ENCODE data around the gene CDYL. TPM values are rescaled to one million over a fixed set of nuclear protein-coding genes. Genes with fewer than 3 reads are reported as not detected.
"Not testable (repeated sequence)": the region's sequence is repeated elsewhere in the genome, so short reads cannot be mapped to it uniquely, and the experiment has no call there.

Gene CDYL
- total RNA-seq, 3 donors from 2014 or later (not counting 1 experiment from before 2014, with no cell fraction given), result 81.3 to 101 (median 83.8) TPM

- no peak for TF ChIP-seq CTCF (IDR thresholded peaks at IDR 0.05)
- H3K4me3 ChIP-seq (ENCODE audit: low read length), result no peak overlapping the region
- H3K4me1 ChIP-seq (ENCODE audit: control insufficient read depth, insufficient read depth, low read length), result peaks cover 5% of the 10 kb centered on the region
- H3K27me3 ChIP-seq (ENCODE audit: control insufficient read depth, insufficient read depth, low read length), result no peaks in the 10 kb centered on the region
- no peaks in the 10 kb centered on the region for H3K9me3 ChIP-seq (ENCODE audit: control insufficient read depth, insufficient read depth, low read length)
- Mint-ChIP-seq H3K4me3 (no peak overlapping the region), H3K27ac (peak overlapping the region; percentile 5 to 25), H3K4me1 (peaks cover 53 to 66% of the 10 kb centered on the region in 2 donors), H3K36me3 (peaks cover 19% of the 10 kb centered on the region), H3K9me3 (peaks cover 0 to 19% of the 10 kb centered on the region in 2 donors), H3K27me3 (ENCODE audit: low read depth in 2 of 2) (no peaks in the 10 kb centered on the region)
- DNase-seq (no peak), ATAC-seq (no peak)
- H3K36me3 ChIP-seq (ENCODE audit: control insufficient read depth, insufficient read depth, low read length), result no peaks in the 10 kb centered on the region
- H3K27ac ChIP-seq (ENCODE audit: low read length), result no peak overlapping the region
- intact Hi-C loops (cut with micrococcal nuclease), result no loop called here
- WGBS (ENCODE audit: insufficient coverage), result 87% methylated on average over 2 of the region's 3 CpGs
Measured at GRCh38 chr6:4864519-4864918, 88.3 kb downstream of the CDYL start.

GRCh38 chr6:4865006-4865405 is 88.8 kb downstream of the CDYL start:
- ATAC-seq, result not testable (repeated sequence)

GRCh38 chr6:4870821-4871494 is 94.8 kb downstream of the CDYL start:
- no peak overlapping the region for H3K27ac ChIP-seq (ENCODE audit: low read length)
- peaks cover 15% of the 10 kb centered on the region for H3K4me1 ChIP-seq (ENCODE audit: control insufficient read depth, insufficient read depth, low read length)
- no peak for TF ChIP-seq CTCF (IDR thresholded peaks at IDR 0.05)
- ATAC-seq, result no peak
- Mint-ChIP-seq H3K9me3 (peaks cover 0 to 14% of the 10 kb centered on the region in 2 donors), H3K4me1 (peaks cover 49 to 72% of the 10 kb centered on the region in 2 donors), H3K4me3 (no peak overlapping the region), H3K27me3 (ENCODE audit: low read depth in 2 of 2) (no peaks in the 10 kb centered on the region), H3K36me3 (peaks cover 11% of the 10 kb centered on the region), H3K27ac (peak overlapping the region in 1 of 2 donors; percentile 32)
- intact Hi-C loops (cut with micrococcal nuclease), result no loop called here
- no peak for DNase-seq
- H3K27me3 ChIP-seq (ENCODE audit: control insufficient read depth, insufficient read depth, low read length), result no peaks in the 10 kb centered on the region
- no peaks in the 10 kb centered on the region for H3K36me3 ChIP-seq (ENCODE audit: control insufficient read depth, insufficient read depth, low read length)
- no peak overlapping the region for H3K4me3 ChIP-seq (ENCODE audit: low read length)
- no peaks in the 10 kb centered on the region for H3K9me3 ChIP-seq (ENCODE audit: control insufficient read depth, insufficient read depth, low read length)
- WGBS (ENCODE audit: insufficient coverage), result no CpG with 5 or more reads among the region's 3 CpGs

More at GRCh38 chr6:4865006-4865405, 88.8 kb downstream of the CDYL start:
- H3K4me1 Mint-ChIP-seq, result peaks cover 53 to 64% of the 10 kb centered on the region in 2 donors
- H3K27me3 ChIP-seq (ENCODE audit: control insufficient read depth, insufficient read depth, low read length); H3K4me3 ChIP-seq (ENCODE audit: low read length); H3K4me3 Mint-ChIP-seq; H3K27ac ChIP-seq (ENCODE audit: low read length); H3K9me3 ChIP-seq (ENCODE audit: control insufficient read depth, insufficient read depth, low read length); intact Hi-C loops (cut with micrococcal nuclease); DNase-seq; H3K27me3 Mint-ChIP-seq (ENCODE audit: low read depth in 2 of 2); H3K4me1 ChIP-seq (ENCODE audit: control insufficient read depth, insufficient read depth, low read length); H3K36me3 ChIP-seq (ENCODE audit: control insufficient read depth, insufficient read depth, low read length): not testable (repeated sequence)
- peaks cover 19% of the 10 kb centered on the region for H3K36me3 Mint-ChIP-seq
- WGBS (ENCODE audit: insufficient coverage), result 99% methylated on average over 4 of the region's 4 CpGs
- H3K27ac Mint-ChIP-seq, result peak overlapping the region; percentile 25 to 33
- peaks cover 0 to 19% of the 10 kb centered on the region in 2 donors for H3K9me3 Mint-ChIP-seq

GRCh38 chr6:4871825-4872224 is 95.6 kb downstream of the CDYL start:
- Histone ChIP-seq H3K27ac (ENCODE audit: low read length) (no peak overlapping the region), H3K27me3 (ENCODE audit: control insufficient read depth, insufficient read depth, low read length) (no peaks in the 10 kb centered on the region), H3K9me3 (ENCODE audit: control insufficient read depth, insufficient read depth, low read length) (no peaks in the 10 kb centered on the region), H3K4me1 (ENCODE audit: control insufficient read depth, insufficient read depth, low read length) (peaks cover 15% of the 10 kb centered on the region), H3K36me3 (ENCODE audit: control insufficient read depth, insufficient read depth, low read length) (no peaks in the 10 kb centered on the region), H3K4me3 (ENCODE audit: low read length) (no peak overlapping the region)
- peaks cover 0 to 12% of the 10 kb centered on the region in 2 donors for H3K9me3 Mint-ChIP-seq
- 93% methylated on average over 5 of the region's 5 CpGs for WGBS (ENCODE audit: insufficient coverage)
- H3K27me3 Mint-ChIP-seq (ENCODE audit: low read depth in 2 of 2), result no peaks in the 10 kb centered on the region
- no peak overlapping the region for H3K27ac Mint-ChIP-seq
- intact Hi-C loops (cut with micrococcal nuclease), result no loop called here
- DNase-seq (no peak), ATAC-seq (peak in 1 of 3 donors; percentile 25)
- peaks cover 11% of the 10 kb centered on the region for H3K36me3 Mint-ChIP-seq
- no peak for TF ChIP-seq CTCF (IDR thresholded peaks at IDR 0.05)
- no peak overlapping the region for H3K4me3 Mint-ChIP-seq
- H3K4me1 Mint-ChIP-seq, result peaks cover 51 to 75% of the 10 kb centered on the region in 2 donors

Measured in natural killer cell (primary cell).